M059J (cell line): Measurements from ENCODE around the gene BTRC. TPM values are rescaled to one million over a fixed set of nuclear protein-coding genes. Genes with fewer than 3 reads are reported as not detected.

ENCODE experiments used
- DNase-seq: peaks from one replicate; pipeline ENCODE4 v3.0.0-alpha.2; 2012; ENCODE audit warnings: low read depth
- total RNA-seq: library from RNA; depleted of rRNA; stranded (reverse); fragments of >200 nt; shearing (Covaris generic); gene quantifications from 2 replicates; pipeline ENCODE4 v1.2.3, GENCODE V29; 2014

BTRC gene
- total RNA-seq, 1 experiment from 2014 or later = 11.4 TPM

DNA sequence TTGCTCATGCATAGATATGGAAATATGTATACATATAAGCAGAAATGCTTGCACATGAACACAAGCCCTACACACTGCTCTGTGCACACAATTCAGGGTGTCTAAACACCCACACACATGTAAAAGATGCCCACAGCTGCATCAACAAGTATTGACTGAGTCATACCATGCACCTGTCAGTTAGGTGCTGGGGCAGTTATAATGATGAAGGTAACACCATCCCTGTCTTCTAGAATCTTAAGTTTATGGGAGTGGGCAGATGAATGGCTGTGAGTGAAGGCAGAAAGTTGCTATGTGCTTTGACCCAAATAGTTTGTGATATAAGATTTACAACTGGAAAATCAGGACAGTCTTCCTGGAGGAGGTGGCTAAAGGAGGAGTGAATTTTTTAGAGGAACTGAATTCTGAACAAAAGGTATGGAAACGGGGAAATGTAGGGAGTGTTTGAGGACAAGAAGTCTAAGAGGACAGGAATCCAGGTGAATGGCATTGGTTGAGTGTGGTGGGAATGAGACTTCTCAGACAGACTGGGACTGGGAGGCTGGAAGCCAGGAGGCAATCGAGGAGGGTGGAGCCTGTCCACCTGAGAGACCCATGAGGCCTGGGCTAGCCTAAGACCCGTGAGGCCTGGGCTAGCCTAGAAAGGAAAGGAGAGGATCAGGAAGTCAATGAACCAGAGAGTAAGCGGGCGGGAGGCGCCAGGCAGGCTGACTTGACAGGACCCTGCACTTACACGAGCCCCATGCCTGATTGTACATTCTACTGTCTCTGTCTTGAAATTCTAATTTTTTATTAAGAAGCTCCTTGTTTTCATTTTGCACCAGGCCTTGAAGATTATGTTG, 213.4 kb downstream of the BTRC start:
- DNase-seq = no peak

DNA sequence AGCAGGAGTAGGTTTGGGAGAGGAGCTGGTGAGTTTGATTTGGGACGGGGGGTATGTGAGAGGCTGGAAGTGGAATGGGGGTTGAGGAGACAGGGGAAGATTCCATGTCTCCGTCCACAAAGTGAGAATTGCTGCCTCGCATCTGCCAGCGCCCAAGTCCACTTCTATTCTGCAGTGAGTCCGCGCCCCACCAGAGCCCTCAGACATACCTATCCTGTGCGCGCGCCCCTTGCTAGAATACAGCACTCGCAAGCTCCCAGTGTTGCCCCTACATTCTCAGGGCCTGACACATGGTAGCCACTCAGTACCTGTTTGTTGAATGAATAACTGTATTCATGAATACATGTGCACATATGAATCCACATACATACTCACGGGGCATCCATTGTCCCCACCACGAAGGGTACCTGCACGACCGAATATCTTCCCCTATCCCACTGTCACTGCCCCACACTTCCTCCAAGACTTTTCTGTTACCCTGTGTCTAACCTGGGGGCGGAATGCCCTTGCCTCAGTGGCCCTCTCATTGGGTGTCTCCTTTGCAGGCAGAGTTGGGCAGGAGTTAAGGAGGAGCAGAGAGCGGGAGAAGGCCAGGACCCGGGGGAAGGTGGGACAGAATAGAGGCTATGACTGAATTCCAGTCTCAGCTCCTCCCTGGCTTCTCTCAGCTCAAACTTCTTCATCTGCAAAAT, 214.2 kb downstream of the BTRC start:
- no peak for DNase-seq

GRCh38 chr10:101569323-101569621, 215.3 kb downstream of the BTRC start:
- no peak for DNase-seq

DNA sequence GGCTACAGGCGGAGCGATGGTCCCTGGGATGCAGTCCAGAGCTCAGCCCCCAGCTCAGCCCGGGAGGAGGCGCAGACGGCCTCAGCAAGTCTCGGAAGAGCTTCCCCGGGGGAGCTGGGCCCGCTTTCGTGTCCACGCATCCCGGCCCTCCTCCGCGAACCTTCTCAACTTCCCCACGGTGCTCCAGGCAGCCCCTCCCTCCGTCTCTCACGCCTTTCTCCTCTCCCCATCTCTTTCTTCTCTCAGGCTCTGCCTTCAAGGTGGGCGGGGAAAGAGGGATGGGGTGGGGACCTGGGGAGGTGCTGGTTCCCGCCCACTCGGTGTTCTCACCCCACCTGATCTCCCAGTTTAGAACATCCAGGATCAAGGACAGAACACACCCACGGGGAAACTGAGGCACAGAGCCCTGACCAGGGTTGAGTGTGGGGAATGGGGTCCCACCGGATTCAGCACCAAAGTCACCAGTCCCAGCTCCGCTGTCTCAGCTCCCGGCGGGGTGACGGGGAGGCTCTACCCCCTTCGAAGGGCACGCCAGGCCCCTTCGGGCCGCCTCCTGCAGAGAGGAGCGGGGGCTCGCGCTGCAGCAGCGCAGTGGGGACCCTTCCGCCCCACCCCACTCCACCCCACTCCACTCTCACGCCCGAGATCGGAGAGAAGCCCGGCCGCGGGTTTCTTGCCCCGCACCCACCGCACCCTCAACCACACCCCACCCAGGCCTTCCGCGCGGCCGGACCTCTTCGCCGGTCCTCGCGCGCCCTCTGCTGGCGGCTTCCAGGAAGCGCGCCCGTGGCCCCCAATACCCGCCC, 215.9 kb downstream of the BTRC start:
- peak; percentile 32 for DNase-seq

DNA sequence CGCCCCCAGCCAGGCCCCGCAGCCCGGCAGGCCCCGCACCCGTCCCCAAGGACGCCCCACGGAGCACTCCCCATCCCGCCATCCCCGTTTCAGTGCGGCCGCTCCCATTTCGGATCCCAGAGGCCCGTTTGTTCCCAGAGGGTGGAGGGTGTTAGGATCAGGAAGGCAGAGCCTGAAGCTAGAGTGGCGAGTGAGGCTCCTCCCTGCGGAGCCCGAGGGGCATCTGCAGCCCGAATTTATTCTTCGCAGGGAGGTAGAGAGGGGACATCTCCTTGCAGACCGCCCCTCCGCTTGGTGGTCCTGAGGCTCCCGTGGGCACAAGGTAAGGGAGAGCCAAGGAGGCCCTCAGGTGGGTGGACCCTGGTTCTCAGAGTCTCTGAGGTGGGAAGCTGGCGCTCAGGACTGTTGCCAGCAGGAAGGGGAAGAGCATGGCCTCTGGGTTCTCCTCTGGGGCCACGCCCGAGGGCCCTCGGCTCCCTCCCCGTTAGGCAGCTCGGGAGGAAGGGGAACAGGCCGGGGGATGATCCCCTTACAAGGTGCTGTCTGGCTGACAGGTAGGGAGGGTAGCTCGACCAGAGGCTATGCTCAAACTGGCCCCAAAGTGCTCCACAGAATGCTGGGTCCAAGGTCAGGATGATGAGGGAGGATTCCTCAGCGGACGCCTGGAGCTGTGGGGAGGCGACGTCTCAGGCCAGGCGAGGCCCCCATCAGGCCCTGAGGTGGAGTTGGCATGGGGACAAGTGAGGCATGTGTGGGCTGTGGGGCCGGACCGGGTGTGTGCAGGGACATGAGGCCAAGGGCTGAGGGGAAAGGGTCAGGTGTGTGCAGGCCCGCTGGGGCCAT, 216.7 kb downstream of the BTRC start:
- no peak for DNase-seq

- no peak for DNase-seq
Observed at GRCh38 chr10:101571271-101571925, 217.4 kb downstream of the BTRC start.

DNA sequence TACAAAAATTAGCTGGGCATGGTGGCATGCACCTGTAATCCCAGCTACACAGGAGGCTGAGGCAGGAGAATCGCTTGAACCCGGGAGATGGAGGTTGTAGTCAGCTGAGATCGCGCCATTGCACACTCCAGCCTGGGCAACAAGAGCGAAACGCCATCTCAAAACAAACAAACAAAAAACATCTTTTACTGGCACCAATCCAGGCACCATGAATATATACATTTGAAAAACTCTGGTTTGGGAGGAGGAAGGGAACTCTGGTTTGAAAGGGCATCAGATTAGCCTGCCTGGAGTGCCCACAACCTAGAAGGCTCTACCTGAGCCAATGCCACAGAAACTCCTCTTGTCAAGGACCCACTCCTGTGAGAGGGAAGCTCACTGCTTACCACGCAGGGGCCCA, 218.2 kb downstream of the BTRC start:
- DNase-seq = no peak

DNA sequence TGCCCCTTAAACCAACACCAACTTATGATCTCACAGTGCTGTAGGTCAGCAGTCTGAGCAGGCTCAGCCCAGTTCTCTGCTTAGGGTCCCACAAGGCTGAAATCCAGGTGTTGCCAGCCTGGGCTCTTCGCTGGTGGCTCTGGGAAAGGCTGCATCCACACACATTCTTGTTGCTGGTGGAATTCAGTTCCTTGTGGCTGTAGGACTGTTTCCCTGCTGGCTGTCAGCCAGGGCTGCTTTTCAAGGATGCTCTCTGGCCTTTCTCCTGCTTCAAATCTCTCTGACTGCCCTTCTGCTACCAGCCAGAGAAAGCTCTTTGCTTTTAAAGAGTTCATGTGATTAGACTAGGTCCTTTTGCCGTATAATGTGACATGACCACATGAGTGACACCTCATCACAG, 218.8 kb downstream of the BTRC start:
- DNase-seq = no peak

GRCh38 chr10:101573885-101574753, 220.2 kb downstream of the BTRC start:
- DNase-seq = no peak

GRCh38 chr10:101575091-101575490, 221.1 kb downstream of the BTRC start:
- no peak for DNase-seq

- DNase-seq = no peak
Observed at GRCh38 chr10:101575580-101576210, 221.7 kb downstream of the BTRC start.

DNA sequence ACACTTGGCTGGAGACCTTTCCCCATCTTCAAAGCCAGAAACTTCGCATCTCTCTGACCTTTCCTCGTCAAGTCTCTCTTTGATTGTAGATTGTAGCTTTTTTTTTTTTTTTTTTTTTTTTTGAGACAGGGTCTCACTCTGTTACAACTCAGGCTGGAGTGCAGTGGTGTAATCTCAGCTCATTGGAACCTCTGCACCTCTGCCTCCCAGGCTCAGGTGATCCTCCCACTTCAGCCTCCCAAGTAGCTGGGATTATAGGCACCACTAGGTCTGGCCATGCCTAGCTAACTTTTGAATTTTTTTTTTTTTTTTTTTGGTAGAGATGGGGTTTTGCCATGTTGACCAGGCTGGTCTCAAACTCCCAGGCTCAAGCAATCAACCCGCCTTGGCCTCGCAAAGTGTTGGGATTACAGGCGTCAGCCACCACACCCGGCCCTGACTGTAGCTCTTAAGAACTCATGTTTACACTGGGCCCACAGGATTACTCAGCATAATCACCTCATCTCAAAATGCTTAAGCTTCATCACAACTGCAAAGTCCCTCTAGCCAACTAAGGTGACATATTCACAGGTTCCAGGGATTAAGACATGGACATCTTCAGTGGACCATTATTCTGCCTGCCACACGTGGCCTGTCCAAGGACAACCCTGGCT, 222.4 kb downstream of the BTRC start:
- peak; percentile 52 for DNase-seq

DNA sequence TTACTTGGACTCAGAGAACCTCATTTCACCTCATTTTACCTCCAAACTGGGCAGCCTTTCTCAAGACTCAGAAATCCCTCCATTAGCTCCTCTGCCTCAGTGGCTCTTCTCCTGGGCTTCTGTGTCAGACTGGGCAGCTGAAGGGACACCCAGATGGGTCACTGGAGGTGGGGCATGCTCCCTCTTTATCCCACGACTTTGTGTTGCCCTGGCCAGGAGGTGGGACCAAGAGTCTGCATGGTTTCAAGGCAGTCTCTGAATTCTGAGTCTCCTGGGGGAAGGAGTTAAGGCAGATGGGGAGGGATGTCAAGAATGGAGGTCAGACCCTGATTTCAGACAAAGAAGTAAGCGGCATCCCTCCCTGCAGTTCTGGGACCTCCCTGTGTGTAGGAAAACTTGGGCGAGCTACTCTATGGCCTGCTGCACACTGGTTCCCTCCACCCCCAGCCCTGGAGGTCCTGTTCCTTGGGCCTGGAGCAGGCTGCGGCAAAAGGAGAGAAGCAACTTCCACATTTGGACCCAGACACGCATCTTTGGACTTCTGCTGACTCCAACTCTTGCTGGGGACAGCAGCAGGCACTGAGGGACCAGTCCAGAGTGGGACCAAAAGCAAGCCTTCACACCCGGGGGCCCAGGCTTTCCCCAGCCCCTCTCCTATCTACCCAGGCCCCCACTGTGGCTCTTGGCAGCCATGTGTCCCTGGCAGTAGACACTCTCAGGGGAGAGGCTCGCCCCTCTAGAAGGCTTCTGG, 223.3 kb downstream of the BTRC start:
- DNase-seq = no peak

DNA sequence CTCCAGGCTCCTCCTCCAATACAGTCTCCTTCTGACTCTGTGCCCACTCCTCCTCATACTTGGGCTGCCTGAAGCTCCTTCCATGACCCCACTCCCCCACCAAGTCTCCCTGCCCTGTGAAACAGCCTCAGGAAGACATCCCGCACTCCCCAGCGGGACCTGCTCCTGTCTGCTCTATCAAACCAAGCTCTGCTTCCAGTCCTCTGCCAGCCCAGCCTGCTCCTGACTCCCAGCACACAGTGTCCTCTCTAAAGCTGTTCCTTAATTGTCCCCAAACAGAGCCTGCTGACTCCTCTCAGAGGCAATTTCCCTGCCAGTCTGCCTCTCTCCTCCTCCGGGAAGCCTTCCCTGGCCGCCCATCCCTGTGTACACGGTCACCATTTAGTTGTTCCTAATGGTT, 224.2 kb downstream of the BTRC start:
- DNase-seq = no peak

DNA sequence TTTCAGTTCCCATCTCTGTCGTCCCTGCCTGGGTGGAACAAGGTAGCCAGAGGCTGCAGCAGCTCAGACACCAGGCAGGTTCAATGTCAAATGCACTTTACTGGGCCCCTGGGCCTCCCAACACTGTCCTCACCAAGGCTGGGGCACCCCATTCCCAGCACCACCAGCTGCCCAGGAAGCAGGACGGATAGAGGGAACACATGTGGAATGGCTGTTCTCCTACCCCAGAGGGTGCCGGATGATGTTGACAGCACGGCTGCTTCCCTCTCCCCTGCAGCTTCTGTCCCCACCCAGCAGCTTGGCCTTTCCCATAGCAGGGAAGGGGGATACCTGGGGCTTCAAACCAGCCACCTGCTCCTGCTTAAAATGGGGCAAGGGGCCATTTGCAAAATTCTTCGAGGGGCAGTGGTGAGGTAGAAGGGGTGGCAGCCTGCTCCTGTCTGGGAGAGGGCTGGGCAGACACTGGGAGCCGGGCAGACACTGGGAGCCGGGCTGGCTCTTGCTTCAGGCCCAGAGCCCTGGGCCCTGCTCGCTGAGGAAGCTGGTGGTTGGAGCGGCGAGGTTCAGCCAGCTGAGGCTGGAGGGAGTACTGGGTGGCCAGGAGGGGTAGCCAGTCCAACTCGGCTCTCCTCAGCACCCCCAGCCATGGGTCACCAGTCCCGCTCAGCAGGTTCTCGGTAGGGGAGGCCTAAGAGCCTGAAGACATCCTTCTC, 225.0 kb downstream of the BTRC start:
- no peak for DNase-seq

DNA sequence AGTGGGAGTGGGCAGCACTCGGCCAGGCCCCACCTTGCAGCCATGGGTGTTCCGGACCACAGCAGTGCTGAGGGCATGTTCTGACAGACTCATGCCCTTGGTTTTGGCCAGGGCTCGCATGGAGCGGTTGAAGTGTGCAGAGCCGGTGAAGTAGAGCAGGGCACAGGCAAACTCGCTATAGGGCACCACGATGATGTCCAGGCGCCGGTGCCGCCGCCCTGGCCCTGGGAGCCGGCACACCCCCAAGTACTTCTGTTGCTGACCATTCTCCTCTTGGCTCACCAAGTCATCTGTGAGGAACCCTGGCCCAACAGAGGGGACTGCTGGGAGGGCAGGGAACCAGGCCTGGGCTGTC, 225.5 kb downstream of the BTRC start:
- no peak for DNase-seq

DNA sequence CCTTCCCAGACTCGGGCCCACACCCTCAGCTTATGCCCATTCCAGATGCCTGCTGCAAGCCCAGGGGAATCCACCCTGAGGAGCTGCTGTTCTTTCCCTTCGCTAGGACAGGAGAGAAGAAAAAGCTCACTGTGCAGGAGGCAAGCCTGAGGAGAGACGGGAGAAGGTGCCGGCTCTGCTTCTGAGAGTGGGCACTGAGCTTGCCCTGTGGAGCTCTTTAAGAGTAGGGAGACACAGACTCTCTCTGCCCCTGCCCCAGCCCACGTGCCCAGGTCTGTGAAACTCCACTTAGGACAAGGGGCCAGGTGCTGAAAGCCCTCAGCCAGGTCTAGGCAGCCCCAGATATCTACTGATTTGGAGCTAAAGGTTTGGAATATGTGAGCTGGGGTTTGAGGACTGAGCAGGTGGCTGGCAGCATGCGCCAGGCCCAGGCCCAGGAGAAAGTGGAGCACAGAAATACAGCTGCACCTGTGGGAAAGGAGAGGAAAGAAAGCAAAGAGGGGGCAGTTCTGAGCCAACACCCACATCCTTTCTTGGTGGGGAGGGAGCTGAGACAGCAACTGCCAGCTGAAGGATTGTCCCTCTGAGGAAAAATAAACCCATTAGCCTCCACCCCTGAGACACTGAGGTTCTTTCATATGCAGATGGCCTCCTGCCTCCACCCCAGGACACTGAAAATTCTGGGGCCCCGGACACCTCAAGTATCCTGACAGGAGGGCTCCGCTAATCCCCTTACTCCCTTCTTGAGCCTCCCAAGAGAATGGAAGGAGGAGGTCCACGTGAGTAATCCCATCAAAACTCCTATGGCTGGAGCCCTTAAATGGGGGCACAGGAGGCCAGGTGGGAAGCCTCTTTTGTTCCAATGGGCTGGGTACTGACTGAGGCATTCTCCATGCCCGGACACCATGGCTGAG, 226.8 kb downstream of the BTRC start:
- no peak for DNase-seq
